Measurements from ENCODE around the gene DOCK2.
A peak's percentile ranks its signal among the peaks of the same experiment; 100 is the strongest.

DOCK2 gene

DNA sequence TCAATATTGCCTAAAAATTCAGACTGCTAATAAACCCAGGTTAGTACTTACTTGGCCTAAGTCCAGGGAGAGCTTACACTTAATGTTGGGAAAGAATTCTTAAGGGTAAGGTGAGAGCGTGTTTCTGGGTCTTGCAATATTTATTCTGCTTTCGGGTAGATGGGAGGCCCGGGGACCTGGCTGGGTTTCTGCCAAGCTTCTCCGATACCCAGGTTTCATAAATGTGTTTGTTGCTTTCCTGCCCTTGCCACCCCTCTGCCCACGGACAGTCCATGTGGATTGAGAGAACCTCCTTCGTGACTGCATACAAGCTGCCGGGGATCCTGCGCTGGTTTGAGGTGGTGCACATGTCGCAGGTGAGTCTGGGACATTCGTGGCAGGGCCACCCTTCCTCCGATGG is 420.2 kb downstream of the DOCK2 start:
- TF ChIP-seq, protein P1, sequence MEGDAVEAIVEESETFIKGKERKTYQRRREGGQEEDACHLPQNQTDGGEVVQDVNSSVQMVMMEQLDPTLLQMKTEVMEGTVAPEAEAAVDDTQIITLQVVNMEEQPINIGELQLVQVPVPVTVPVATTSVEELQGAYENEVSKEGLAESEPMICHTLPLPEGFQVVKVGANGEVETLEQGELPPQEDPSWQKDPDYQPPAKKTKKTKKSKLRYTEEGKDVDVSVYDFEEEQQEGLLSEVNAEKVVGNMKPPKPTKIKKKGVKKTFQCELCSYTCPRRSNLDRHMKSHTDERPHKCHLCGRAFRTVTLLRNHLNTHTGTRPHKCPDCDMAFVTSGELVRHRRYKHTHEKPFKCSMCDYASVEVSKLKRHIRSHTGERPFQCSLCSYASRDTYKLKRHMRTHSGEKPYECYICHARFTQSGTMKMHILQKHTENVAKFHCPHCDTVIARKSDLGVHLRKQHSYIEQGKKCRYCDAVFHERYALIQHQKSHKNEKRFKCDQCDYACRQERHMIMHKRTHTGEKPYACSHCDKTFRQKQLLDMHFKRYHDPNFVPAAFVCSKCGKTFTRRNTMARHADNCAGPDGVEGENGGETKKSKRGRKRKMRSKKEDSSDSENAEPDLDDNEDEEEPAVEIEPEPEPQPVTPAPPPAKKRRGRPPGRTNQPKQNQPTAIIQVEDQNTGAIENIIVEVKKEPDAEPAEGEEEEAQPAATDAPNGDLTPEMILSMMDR (IDR thresholded peaks at IDR 0.05; ENCODE audit: extremely low read depth, insufficient read depth, missing control alignments), result no peak
- in situ Hi-C loops (cut with MboI; ENCODE audit: low pct_unique_long_range_greater_than_20kb, low sequenced_read_pairs, unreplicated experiment), result no loop called here
- no peak for DNase-seq (ENCODE audit: low spot score)

DNA sequence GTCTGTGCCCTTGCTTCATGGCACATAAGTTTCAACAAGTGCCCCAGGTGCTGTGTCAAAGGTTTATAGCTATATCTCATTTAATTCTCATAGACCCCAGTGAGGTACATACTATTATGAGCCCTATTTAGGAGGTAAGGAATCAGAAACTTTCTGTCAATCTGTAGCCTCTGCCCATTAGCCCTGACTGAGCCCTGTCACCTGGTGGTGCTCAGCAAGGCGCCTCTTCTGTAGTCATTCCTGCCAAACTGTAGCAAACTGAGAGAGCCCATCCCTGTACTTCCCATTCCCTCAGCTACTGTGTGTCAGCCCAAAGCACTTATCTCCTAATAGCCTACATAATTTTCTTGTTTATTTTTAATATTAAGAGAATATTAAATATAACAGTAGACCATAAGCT is 422.1 kb downstream of the DOCK2 start:
- DNase-seq (ENCODE audit: low spot score), result no peak
- in situ Hi-C loops (cut with MboI; ENCODE audit: low pct_unique_long_range_greater_than_20kb, low sequenced_read_pairs, unreplicated experiment), result no loop called here
- TF ChIP-seq, protein P1 (IDR thresholded peaks at IDR 0.05; ENCODE audit: extremely low read depth, insufficient read depth, missing control alignments), result no peak

DNA sequence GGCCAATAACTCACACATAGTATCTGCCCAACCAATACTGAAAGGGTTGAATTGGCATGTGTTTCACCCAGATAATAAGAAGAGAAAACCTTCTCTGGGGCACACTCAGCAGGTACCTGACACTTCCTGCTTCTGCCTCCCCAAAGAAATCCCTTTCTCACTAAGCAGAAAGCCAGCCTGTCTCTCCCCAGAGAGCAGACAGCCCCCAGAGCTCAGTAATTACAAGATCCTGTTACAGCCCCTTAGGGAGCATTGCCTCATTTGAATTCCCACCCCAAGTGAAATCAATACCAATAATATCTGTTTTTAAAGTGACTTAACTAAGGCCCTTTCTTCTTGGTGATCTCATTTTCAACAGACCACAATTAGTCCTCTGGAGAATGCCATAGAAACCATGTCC is 430.1 kb downstream of the DOCK2 start:
- in situ Hi-C loops (cut with MboI; ENCODE audit: low pct_unique_long_range_greater_than_20kb, low sequenced_read_pairs, unreplicated experiment), result no loop called here
- TF ChIP-seq, protein P1 (IDR thresholded peaks at IDR 0.05; ENCODE audit: extremely low read depth, insufficient read depth, missing control alignments), result no peak
- DNase-seq (ENCODE audit: low spot score), result peak; percentile 20

DNA sequence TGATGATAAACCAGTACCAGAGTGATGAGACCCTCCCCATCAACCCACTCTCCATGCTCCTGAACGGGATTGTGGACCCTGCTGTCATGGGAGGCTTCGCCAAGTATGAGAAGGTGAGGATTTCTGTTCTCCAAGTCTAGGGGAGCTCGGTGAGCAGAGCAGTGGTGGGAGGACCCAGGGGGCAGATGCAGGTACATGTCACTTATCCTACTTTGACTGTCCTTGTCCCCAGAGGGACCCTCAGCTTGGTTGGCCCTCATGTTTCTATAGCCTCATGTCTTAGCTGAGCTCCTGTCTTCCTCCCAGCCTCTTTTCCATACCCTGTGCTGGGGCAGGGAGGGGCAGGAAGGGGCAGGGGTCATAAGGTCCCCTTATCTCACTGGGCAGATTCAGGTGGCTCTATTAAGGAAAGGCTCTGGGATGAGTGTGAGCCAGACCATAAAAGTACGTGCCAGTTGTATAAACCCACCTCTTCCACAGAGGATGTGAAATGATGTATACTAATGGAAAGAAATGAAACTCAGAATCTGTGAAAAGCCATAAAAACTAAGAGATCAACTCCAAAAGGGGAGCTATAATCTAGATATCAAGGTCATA is 430.6 kb downstream of the DOCK2 start:
- in situ Hi-C loops (cut with MboI; ENCODE audit: low pct_unique_long_range_greater_than_20kb, low sequenced_read_pairs, unreplicated experiment), result no loop called here
- no peak for DNase-seq (ENCODE audit: low spot score)
- TF ChIP-seq, protein P1 (IDR thresholded peaks at IDR 0.05; ENCODE audit: extremely low read depth, insufficient read depth, missing control alignments), result no peak

- in situ Hi-C loops (cut with MboI; ENCODE audit: low pct_unique_long_range_greater_than_20kb, low sequenced_read_pairs, unreplicated experiment), result no loop called here
- TF ChIP-seq, protein P1 (IDR thresholded peaks at IDR 0.05; ENCODE audit: extremely low read depth, insufficient read depth, missing control alignments), result no peak
- no peak for DNase-seq (ENCODE audit: low spot score)
Measured at GRCh38 chr5:170069512-170069911, 432.4 kb downstream of the DOCK2 start.

DNA sequence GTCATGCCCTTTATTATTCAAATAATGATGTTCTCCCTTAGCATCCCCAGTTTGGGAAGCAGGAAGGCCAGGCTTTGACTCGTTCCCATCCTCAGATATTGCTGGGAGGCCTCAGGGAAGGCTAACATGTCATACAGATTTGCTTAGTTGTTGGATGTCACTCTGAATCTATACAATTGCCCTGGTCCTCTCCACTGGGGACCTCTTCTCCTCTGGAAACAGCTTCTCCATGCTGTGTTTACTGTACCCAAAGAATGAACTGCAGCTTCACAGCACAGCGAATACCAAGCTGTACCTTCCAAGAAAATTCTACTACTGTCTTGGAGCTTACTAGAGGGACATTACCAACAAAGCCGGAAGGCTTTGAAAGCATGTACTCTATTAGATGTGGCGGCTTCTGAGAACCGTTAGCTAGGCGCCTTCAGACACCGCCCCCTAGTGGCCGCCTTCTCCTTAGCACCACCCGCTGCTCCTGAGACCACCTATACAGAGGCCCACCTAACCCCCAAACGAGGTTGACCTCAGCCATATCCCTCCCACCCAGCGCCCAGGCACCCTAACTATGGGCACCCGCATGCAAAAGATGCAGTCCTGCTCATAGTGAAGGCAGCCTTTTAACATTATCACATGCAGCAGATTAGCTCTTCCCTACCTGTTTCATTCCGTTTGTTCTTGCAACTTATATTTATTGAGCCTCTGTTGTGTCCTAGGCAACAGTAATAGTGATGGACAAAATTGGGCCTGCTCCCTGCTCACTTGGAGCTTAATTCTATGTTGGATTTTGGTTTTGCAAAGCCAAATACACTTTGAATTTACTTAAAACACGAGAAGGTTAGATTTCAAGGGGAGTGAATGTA is 433.7 kb downstream of the DOCK2 start:
- in situ Hi-C loops (cut with MboI; ENCODE audit: low pct_unique_long_range_greater_than_20kb, low sequenced_read_pairs, unreplicated experiment), result no loop called here
- no peak for DNase-seq (ENCODE audit: low spot score)
- TF ChIP-seq, protein P1 (IDR thresholded peaks at IDR 0.05; ENCODE audit: extremely low read depth, insufficient read depth, missing control alignments), result peak; percentile 50

Data from GM13977 (cell line).